Activated T-helper 1 cell treated with anti-CD3 and anti-CD28 coated beads, Interleukin-12 subunit alpha, Interleukin-12 subunit beta, Interleukin-2, Interleukin-4 antibody, amounts not matched to agents 30 ng/mL and 10 ng/mL and 1 ng/mL, durations not matched to agents 14 hours and 24 hours and 36 hours (primary cell): Measurements from ENCODE around the gene GPR17. TPM values are rescaled to one million over a fixed set of nuclear protein-coding genes. Genes with fewer than 3 reads are reported as not detected.

Experiments used
- DNase-seq: peaks from one replicate; pipeline ENCODE4 v3.0.0; 2021; ENCODE audit warnings: low spot score
- H3K27ac Mint-ChIP-seq: one replicate; pipeline ENCODE4 v1.8.0; 2021; ENCODE audit warnings: mild to moderate bottlenecking, mixed read lengths
- H3K27me3 Mint-ChIP-seq: one replicate; pipeline ENCODE4 v1.8.0; 2022; ENCODE audit warnings: mild to moderate bottlenecking, moderate library complexity, mixed read lengths; ENCODE audit not compliant: insufficient read depth
- H3K36me3 Mint-ChIP-seq: one replicate; pipeline ENCODE4 v1.8.0; 2021; ENCODE audit warnings: low read depth, mixed read lengths
- H3K4me1 Mint-ChIP-seq: one replicate; pipeline ENCODE4 v1.8.0; 2021; ENCODE audit warnings: low read depth, mixed read lengths
- H3K4me3 Mint-ChIP-seq: one replicate; pipeline ENCODE4 v1.8.0; 2021; ENCODE audit warnings: mild to moderate bottlenecking, moderate library complexity, mixed read lengths
- H3K9me3 Mint-ChIP-seq: one replicate; pipeline ENCODE4 v1.8.0; 2021; ENCODE audit warnings: mixed read lengths
- intact Hi-C: fragments of 100-400 bp; cut with micrococcal nuclease; formaldehyde crosslinking; loops from one replicate; pipeline ENCODE4 v1.15.1; 2024
- total RNA-seq: library from RNA; stranded (reverse); gene quantifications from 2 replicates; pipeline ENCODE4 v1.2.3, GENCODE V29; 2022

GPR17 gene
- total RNA-seq, 1 donor from 2014 or later = not detected

- H3K4me3 Mint-ChIP-seq = peak within 1 kb of the TSS; percentile 92
Observed at GRCh38 chr2:127701193-127701650, 55.3 kb downstream of the GPR17 start, which contains the start of gene SFT2D3. SFT2D3 (plus strand) TSS chr2:127701497; CDS start chr2:127701529, 32 bp downstream.

GRCh38 chr2:127701651-127702394, 55.9 kb downstream of the GPR17 start:
- Mint-ChIP-seq H3K4me1 (peaks cover 35% of the 10 kb centered on the region), H3K27me3 (no peaks in the 10 kb centered on the region), H3K9me3 (no peaks in the 10 kb centered on the region), H3K4me3 (peak overlapping the region; percentile 91), H3K27ac (peak overlapping the region; percentile 96), H3K36me3 (peaks cover 20% of the 10 kb centered on the region)
- peak; percentile 78 for DNase-seq
- intact Hi-C loops = loop anchor here (1.0 to 10.0 kb wide), 11 partner anchors 53 to 617 kb away; partner anchors contain the start of genes IWS1, MAP3K2, UGGT1 and WDR33

More at GRCh38 chr2:127701193-127701650, 55.3 kb downstream of the GPR17 start, which contains the start of gene SFT2D3:
- H3K27ac Mint-ChIP-seq = peak within 1 kb of the TSS; percentile 97
- H3K27me3 Mint-ChIP-seq = no peaks in the 10 kb centered on the region
- peak; percentile 89 for DNase-seq
- peaks cover 19% of the 10 kb centered on the region for H3K36me3 Mint-ChIP-seq
- intact Hi-C loops = loop anchor here (1.0 to 10.0 kb wide), 10 partner anchors 52 to 616 kb away; partner anchors contain the start of genes IWS1, MAP3K2 and UGGT1
- H3K4me1 Mint-ChIP-seq = peaks cover 35% of the 10 kb centered on the region
- no peaks in the 10 kb centered on the region for H3K9me3 Mint-ChIP-seq

Other genes with a start within 250 kb of the GPR17 start
- gene PROC, start 227.7 kb upstream of the GPR17 start, total RNA-seq = 0.29 TPM in 2 replicates
- 52.3 and 57.6 TPM in 2 replicates for gene IWS1, start 119.7 kb upstream of the GPR17 start, total RNA-seq
- 0.10 and 0.12 TPM in 2 replicates for gene MYO7B, start 110.5 kb upstream of the GPR17 start, total RNA-seq
- gene LIMS2, start 29.4 kb downstream of the GPR17 start, total RNA-seq = 4.8 and 5.1 TPM in 2 replicates
- 6.6 and 7.1 TPM in 2 replicates for gene SFT2D3, start 55.3 kb downstream of the GPR17 start, total RNA-seq
- 81.0 and 82.4 TPM in 2 replicates for gene WDR33, start 165.0 kb downstream of the GPR17 start, total RNA-seq
- 78.3 and 79.8 TPM in 2 replicates for gene POLR2D, start 212.0 kb downstream of the GPR17 start, total RNA-seq
- gene AMMECR1L, start 239.8 kb downstream of the GPR17 start, total RNA-seq = 21.6 and 22.2 TPM in 2 replicates